Gastroesophageal sphincter (tissue), 4 donors: ENCODE data around the gene RAB9A. TPM values are rescaled to one million over a fixed set of nuclear protein-coding genes. Genes with fewer than 3 reads are reported as not detected.
A peak's percentile ranks its signal among the peaks of the same experiment; 100 is the strongest.
"Not testable (repeated sequence)": the region's sequence is repeated elsewhere in the genome, so short reads cannot be mapped to it uniquely, and the experiment has no call there.

Source experiments
- ATAC-seq: fragments of 150-250 bp; one replicate; pipeline ENCODE4 v1.9.1; 2016; ENCODE audit warnings: mild to moderate bottlenecking, moderate library complexity
- H3K27ac ChIP-seq, 4 donors: fragments of 200-600 bp; sonication (generic) in 3 of 4; 1 replicate in 3 of 4; 2 replicates in 1 of 4; pipeline ENCODE4 v1.5.1; 2016 to 2019
- H3K27me3 ChIP-seq: fragments of 200-600 bp; sonication (generic); one replicate; pipeline ENCODE4 v1.5.1; 2019
- H3K36me3 ChIP-seq, 2 donors: fragments of 200-600 bp; sonication (generic); one replicate each; pipeline ENCODE4 v1.5.1; 2019; ENCODE audit warnings: control low read depth in 1 of 2
- H3K4me1 ChIP-seq, 3 donors: fragments of 200-600 bp; sonication (generic); 1 replicate in 2 of 3; 2 replicates in 1 of 3; pipeline ENCODE4 v1.5.1; 2016 to 2019; ENCODE audit warnings: control low read depth in 2 of 3
- H3K4me3 ChIP-seq, 2 donors: fragments of 200-600 bp; sonication (generic); one replicate each; pipeline ENCODE4 v1.5.1; 2019; ENCODE audit warnings: mild to moderate bottlenecking in 1 of 2, moderate library complexity in 1 of 2
- H3K9me3 ChIP-seq, 3 donors: fragments of 200-600 bp; sonication (generic); one replicate each; pipeline ENCODE4 v1.5.1; 2017 to 2019; ENCODE audit warnings: control low read depth in 2 of 3
- CTCF ChIP-seq, 4 experiments: fragments of 200-600 bp in 2 of 4; fragments of 450-650 bp in 2 of 4; sonication (generic) in 1 of 4; IDR thresholded peaks; one replicate each; pipeline ENCODE4 v1.5.1; 2017 to 2019; ENCODE audit warnings: antibody characterized with exemption in 4 of 4, mild to moderate bottlenecking in 2 of 4, moderate library complexity in 2 of 4
- EP300 ChIP-seq: sonication (generic); formaldehyde crosslinking; IDR thresholded peaks from one replicate; pipeline ENCODE4 v1.6.1; 2017; ENCODE audit warnings: antibody characterized with exemption, mild to moderate bottlenecking
- POLR2A ChIP-seq, 2 donors: fragments of 450-650 bp; IDR thresholded peaks; one replicate each; pipeline ENCODE4 v1.6.1; 2017; ENCODE audit warnings: antibody characterized with exemption in 2 of 2, mild to moderate bottlenecking in 2 of 2, moderate library complexity in 1 of 2
- POLR2AphosphoS5 ChIP-seq: sonication (generic); formaldehyde crosslinking; IDR thresholded peaks from one replicate; pipeline ENCODE4 v1.6.1; 2017; ENCODE audit warnings: antibody characterized with exemption
- WGBS, 2 donors: methylation state at CpG; one replicate each; pipeline ENCODE4 v1.1.5; 2018; ENCODE audit warnings: low coverage in 1 of 2; 5-methylcytosine and 5-hydroxymethylcytosine counted together
- total RNA-seq, 4 donors: library from RNA; depleted of rRNA; stranded (reverse); fragments of >200 nt; gene quantifications; one replicate each; pipeline ENCODE4 v1.1.0, GENCODE V29; 2016

The RAB9A gene
- total RNA-seq: 10 to 100 TPM; 29.6 to 50.7 (median 38.3) TPM

- no peaks in the 10 kb centered on the region for H3K36me3 ChIP-seq
- WGBS, 2 donors: 0 to 3% methylated on average over 4 to 14 of the region's 68 CpGs
- peak within 1 kb of the TSS; percentile 90 to 94 (median 92) for H3K27ac ChIP-seq
- no peak for TF ChIP-seq EP300
- TF ChIP-seq POLR2A (IDR thresholded peaks at IDR 0.05): peak; percentile 85 to 87
- peak; percentile 93 for TF ChIP-seq POLR2AphosphoS5
- peaks cover 0 to 38% (median 8%) of the 10 kb centered on the region in 3 donors for H3K4me1 ChIP-seq
- H3K27me3 ChIP-seq: no peaks in the 10 kb centered on the region
- H3K9me3 ChIP-seq: no peaks in the 10 kb centered on the region
- ATAC-seq: peak; percentile 99
- peak within 1 kb of the TSS; percentile 71 to 75 for H3K4me3 ChIP-seq
Observed at GRCh38 chrX:13688958-13689740, at the start of gene RAB9A. RAB9A (plus strand) TSS chrX:13689128; CDS start chrX:13708747, 19,619 bp downstream.

GRCh38 chrX:13641684-13642083 lies 47.2 kb upstream of the RAB9A start:
- not testable (repeated sequence) for H3K4me1 ChIP-seq, H3K9me3 ChIP-seq, H3K36me3 ChIP-seq, ATAC-seq, H3K27ac ChIP-seq, H3K4me3 ChIP-seq, H3K27me3 ChIP-seq
- WGBS, 2 donors: no CpG with 5 or more reads among the region's 4 CpGs

GRCh38 chrX:13645464-13646153 lies 43.3 kb upstream of the RAB9A start:
- Histone ChIP-seq H3K4me3 (no peak overlapping the region), H3K4me1 (no peaks in the 10 kb centered on the region), H3K27me3 (no peaks in the 10 kb centered on the region), H3K36me3 (no peaks in the 10 kb centered on the region), H3K9me3 (no peaks in the 10 kb centered on the region), H3K27ac (no peak overlapping the region)
- 50 to 64% methylated on average over 5 to 8 of the region's 9 CpGs for WGBS, 2 donors
- ATAC-seq: no peak
- TF ChIP-seq POLR2AphosphoS5 (no peak), CTCF (IDR thresholded peaks at IDR 0.05) (no peak), EP300 (no peak), POLR2A (IDR thresholded peaks at IDR 0.05) (no peak)

- Histone ChIP-seq H3K4me3 (no peak overlapping the region), H3K36me3 (no peaks in the 10 kb centered on the region), H3K27ac (no peak overlapping the region), H3K9me3 (no peaks in the 10 kb centered on the region), H3K27me3 (no peaks in the 10 kb centered on the region), H3K4me1 (no peaks in the 10 kb centered on the region)
- peak; percentile 48 for ATAC-seq
- TF ChIP-seq CTCF (IDR thresholded peaks at IDR 0.05): peak; percentile 19 to 67 (median 48)
- no peak for TF ChIP-seq POLR2A (IDR thresholded peaks at IDR 0.05)
- 22% methylated on average over 1 of the region's 3 CpGs; no CpG with 5 or more reads in 1 of the 2 donors for WGBS, 2 donors
Observed at GRCh38 chrX:13646154-13646549, 42.8 kb upstream of the RAB9A start.

- Histone ChIP-seq H3K27me3 (no peaks in the 10 kb centered on the region), H3K4me1 (peaks cover 0 to 6% (median 0%) of the 10 kb centered on the region in 3 donors), H3K27ac (no peak overlapping the region), H3K4me3 (no peak overlapping the region), H3K36me3 (no peaks in the 10 kb centered on the region), H3K9me3 (no peaks in the 10 kb centered on the region)
- no peak for ATAC-seq
- TF ChIP-seq POLR2A (IDR thresholded peaks at IDR 0.05): no peak
- TF ChIP-seq POLR2AphosphoS5: peak; percentile 16
- WGBS, 2 donors: 14 to 59% methylated on average over 2 to 7 of the region's 8 CpGs
Observed at GRCh38 chrX:13647709-13648212, 41.2 kb upstream of the RAB9A start.

GRCh38 chrX:13648336-13648735 lies 40.6 kb upstream of the RAB9A start:
- 86% methylated on average over 2 of the region's 2 CpGs; no CpG with 5 or more reads in 1 of the 2 donors for WGBS, 2 donors
- not testable (repeated sequence) for H3K36me3 ChIP-seq, H3K4me3 ChIP-seq, H3K4me1 ChIP-seq, H3K27ac ChIP-seq, H3K9me3 ChIP-seq, H3K27me3 ChIP-seq, ATAC-seq
